Neural cell (in vitro differentiated cells): Measurements from ENCODE around the gene GRM4. TPM values are rescaled to one million over a fixed set of nuclear protein-coding genes. Genes with fewer than 3 reads are reported as not detected.

Experiments
- H2AFZ ChIP-seq: fragments of 200-600, 300-800 bp; sonication (generic), shearing (Covaris generic); 2 replicates; pipeline ENCODE4 v1.6.0; 2014; ENCODE audit warnings: low read depth, mild to moderate bottlenecking, antibody characterized with exemption, low read length, moderate library complexity
- H3F3A ChIP-seq: fragments of 200-600 bp; shearing (Covaris generic); 2 replicates; pipeline ENCODE4 v1.6.1; 2016; ENCODE audit warnings: mild to moderate bottlenecking, moderate library complexity, mixed read lengths, antibody characterized with exemption, low read length; ENCODE audit not compliant: insufficient read depth, poor library complexity, severe bottlenecking
- H3K27ac ChIP-seq: fragments of 200-600, 300-800 bp; sonication (generic), shearing (Covaris generic); 2 replicates; pipeline ENCODE4 v1.5.1; 2014; ENCODE audit warnings: mild to moderate bottlenecking, low read length, moderate library complexity
- H3K27me3 ChIP-seq: fragments of 300-800, 200-600 bp; sonication (generic), shearing (Covaris generic); 2 replicates; pipeline ENCODE4 v1.6.0; 2014; ENCODE audit warnings: mild to moderate bottlenecking, low read depth, low read length, moderate library complexity; ENCODE audit not compliant: insufficient read depth
- H3K36me3 ChIP-seq: fragments of 300-800, 200-600 bp; sonication (generic), shearing (Covaris generic); 2 replicates; pipeline ENCODE4 v1.5.1; 2014; ENCODE audit warnings: mild to moderate bottlenecking, antibody characterized with exemption, low read length, moderate library complexity; ENCODE audit not compliant: insufficient read depth
- H3K4me2 ChIP-seq: fragments of 300-800, 200-600 bp; sonication (generic), shearing (Covaris generic); 2 replicates; pipeline ENCODE4 v1.6.0; 2014; ENCODE audit warnings: mild to moderate bottlenecking, low read length
- H3K4me3 ChIP-seq: fragments of 300-800, 200-600 bp; sonication (generic), shearing (Covaris generic); 2 replicates; pipeline ENCODE4 v1.5.1; 2014; ENCODE audit warnings: mild to moderate bottlenecking, low read length, moderate library complexity
- H3K79me2 ChIP-seq: fragments of 200-600 bp; shearing (Covaris generic); replicated peaks from 2 replicates; pipeline ENCODE4 v1.6.0; 2014; ENCODE audit warnings: mild to moderate bottlenecking, low read length, moderate library complexity; ENCODE audit not compliant: insufficient read depth
- H3K9ac ChIP-seq: fragments of 300-800, 200-600 bp; sonication (generic), shearing (Covaris generic); 2 replicates; pipeline ENCODE4 v1.6.1; 2016; ENCODE audit warnings: mild to moderate bottlenecking, low read length, mixed read lengths
- H3K9me2 ChIP-seq: fragments of 200-600 bp; shearing (Covaris generic); 2 replicates; pipeline ENCODE4 v1.6.1; 2016; ENCODE audit warnings: mild to moderate bottlenecking, low read length, mixed read lengths; ENCODE audit not compliant: insufficient read depth
- H3K9me3 ChIP-seq: fragments of 200-600, 300-800 bp; sonication (generic), shearing (Covaris generic); 2 replicates; pipeline ENCODE4 v1.6.1; 2016; ENCODE audit warnings: mild to moderate bottlenecking, mixed run types, low read length, moderate library complexity, mixed read lengths
- H4K20me1 ChIP-seq: fragments of 200-600 bp; shearing (Covaris generic); 2 replicates; pipeline ENCODE4 v1.6.1; 2016; ENCODE audit warnings: mild to moderate bottlenecking, mixed run types; ENCODE audit not compliant: insufficient read depth
- EP300 ChIP-seq: fragments of 450-650 bp; conservative IDR thresholded peaks from 2 replicates; pipeline ENCODE4 v1.6.1; 2014; ENCODE audit warnings: antibody characterized with exemption, mild to moderate bottlenecking, moderate library complexity; ENCODE audit not compliant: poor library complexity, severe bottlenecking
- EZH2 ChIP-seq: fragments of 200-600, 300-800 bp; shearing (Covaris generic), sonication (generic); IDR thresholded peaks from 2 replicates; pipeline ENCODE4 v1.6.1; 2014; ENCODE audit warnings: antibody characterized with exemption, low read length, borderline replicate concordance, mild to moderate bottlenecking; ENCODE audit not compliant: insufficient read depth, poor library complexity, severe bottlenecking
- MXI1 ChIP-seq: fragments of 450-650 bp; conservative IDR thresholded peaks from 2 replicates; pipeline ENCODE4 v1.6.1; 2014; ENCODE audit warnings: antibody characterized with exemption, mild to moderate bottlenecking; ENCODE audit not compliant: poor library complexity, severe bottlenecking
- POLR2AphosphoS5 ChIP-seq: IDR thresholded peaks from 2 replicates; pipeline ENCODE4 v1.6.1; 2012
- RAD21 ChIP-seq: fragments of 450-650 bp; conservative IDR thresholded peaks from 2 replicates; pipeline ENCODE4 v1.6.1; 2014; ENCODE audit warnings: antibody characterized with exemption, mild to moderate bottlenecking, moderate library complexity
- SMC3 ChIP-seq: fragments of 450-650 bp; conservative IDR thresholded peaks from 2 replicates; pipeline ENCODE4 v1.6.1; 2014; ENCODE audit warnings: antibody characterized with exemption, mild to moderate bottlenecking, moderate library complexity; ENCODE audit not compliant: poor library complexity
- TAF1 ChIP-seq: IDR thresholded peaks from 2 replicates; pipeline ENCODE4 v1.6.1; 2012; ENCODE audit warnings: low read depth
- polyA plus RNA-seq: library from polyadenylated mRNA; depleted of rRNA; stranded (reverse); fragments of >200 nt; gene quantifications from 2 replicates; pipeline ENCODE4 v1.2.3, GENCODE V29; 2014
- TF ChIP-seq, protein P1 (sequence below): IDR thresholded peaks from 2 replicates; pipeline ENCODE4 v1.6.1; 2012; ENCODE audit warnings: borderline replicate concordance
- TF ChIP-seq, protein P2 (sequence below): fragments of 450-650 bp; IDR thresholded peaks from 2 replicates; pipeline ENCODE4 v1.5.1; 2014; ENCODE audit warnings: antibody characterized with exemption, mild to moderate bottlenecking, moderate library complexity; ENCODE audit not compliant: poor library complexity, severe bottlenecking

Gene GRM4
- polyA plus RNA-seq, 1 donor from 2014 or later, result 2.1 TPM

DNA sequence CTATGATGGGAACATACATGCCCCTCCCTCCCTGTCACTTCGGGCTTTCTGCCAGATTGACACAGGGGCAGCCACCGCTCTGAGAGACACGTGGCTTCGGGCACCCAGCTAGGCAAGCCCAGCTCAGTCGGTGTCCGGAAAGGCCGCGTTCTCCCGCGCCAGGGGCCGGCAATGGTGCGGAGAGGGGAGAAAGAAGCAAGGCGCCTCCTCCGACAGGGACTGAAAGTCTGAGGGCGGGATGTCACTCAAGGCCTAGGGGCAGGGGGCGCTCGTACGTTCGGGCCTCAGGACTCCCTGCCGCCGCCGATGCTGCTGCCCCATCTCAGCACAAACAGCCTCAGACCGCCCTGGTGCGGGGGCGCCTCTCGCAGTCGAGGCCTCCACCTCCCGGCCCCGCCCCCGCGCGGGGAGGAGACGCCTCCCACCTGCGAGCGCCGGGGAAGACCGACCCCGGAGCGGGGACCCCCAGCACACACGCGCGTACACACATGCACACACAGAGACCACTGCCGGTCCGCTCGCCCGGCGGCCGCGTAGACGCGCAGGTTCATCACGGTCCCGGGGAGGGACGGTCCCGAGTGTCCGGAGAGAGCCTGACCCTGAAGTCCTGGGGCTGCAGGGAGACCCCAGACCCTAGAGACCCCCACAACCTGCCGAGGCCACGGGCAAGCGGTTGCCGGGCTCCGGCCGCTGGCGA, 1.9 kb downstream of the GRM4 start:
- Histone ChIP-seq H3K27ac (no peak overlapping the region), H3K79me2 (no peaks in the 10 kb centered on the region), H3K9me2 (no peaks in the 10 kb centered on the region), H3K27me3 (peaks cover 37% of the 10 kb centered on the region), H3K36me3 (no peaks in the 10 kb centered on the region), H3K4me2 (peak overlapping the region; percentile 82), H3K9me3 (no peaks in the 10 kb centered on the region), H3K4me3 (peak overlapping the region; percentile 93), H2AFZ (no peak overlapping the region), H3K9ac (peak overlapping the region; percentile 74), H3F3A (no peaks in the 10 kb centered on the region), H4K20me1 (no peaks in the 10 kb centered on the region)
- TF ChIP-seq, protein P1, sequence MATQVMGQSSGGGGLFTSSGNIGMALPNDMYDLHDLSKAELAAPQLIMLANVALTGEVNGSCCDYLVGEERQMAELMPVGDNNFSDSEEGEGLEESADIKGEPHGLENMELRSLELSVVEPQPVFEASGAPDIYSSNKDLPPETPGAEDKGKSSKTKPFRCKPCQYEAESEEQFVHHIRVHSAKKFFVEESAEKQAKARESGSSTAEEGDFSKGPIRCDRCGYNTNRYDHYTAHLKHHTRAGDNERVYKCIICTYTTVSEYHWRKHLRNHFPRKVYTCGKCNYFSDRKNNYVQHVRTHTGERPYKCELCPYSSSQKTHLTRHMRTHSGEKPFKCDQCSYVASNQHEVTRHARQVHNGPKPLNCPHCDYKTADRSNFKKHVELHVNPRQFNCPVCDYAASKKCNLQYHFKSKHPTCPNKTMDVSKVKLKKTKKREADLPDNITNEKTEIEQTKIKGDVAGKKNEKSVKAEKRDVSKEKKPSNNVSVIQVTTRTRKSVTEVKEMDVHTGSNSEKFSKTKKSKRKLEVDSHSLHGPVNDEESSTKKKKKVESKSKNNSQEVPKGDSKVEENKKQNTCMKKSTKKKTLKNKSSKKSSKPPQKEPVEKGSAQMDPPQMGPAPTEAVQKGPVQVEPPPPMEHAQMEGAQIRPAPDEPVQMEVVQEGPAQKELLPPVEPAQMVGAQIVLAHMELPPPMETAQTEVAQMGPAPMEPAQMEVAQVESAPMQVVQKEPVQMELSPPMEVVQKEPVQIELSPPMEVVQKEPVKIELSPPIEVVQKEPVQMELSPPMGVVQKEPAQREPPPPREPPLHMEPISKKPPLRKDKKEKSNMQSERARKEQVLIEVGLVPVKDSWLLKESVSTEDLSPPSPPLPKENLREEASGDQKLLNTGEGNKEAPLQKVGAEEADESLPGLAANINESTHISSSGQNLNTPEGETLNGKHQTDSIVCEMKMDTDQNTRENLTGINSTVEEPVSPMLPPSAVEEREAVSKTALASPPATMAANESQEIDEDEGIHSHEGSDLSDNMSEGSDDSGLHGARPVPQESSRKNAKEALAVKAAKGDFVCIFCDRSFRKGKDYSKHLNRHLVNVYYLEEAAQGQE, result peak; percentile 46
- TF ChIP-seq POLR2AphosphoS5, result peak; percentile 61
- TF ChIP-seq EZH2, result no peak
- peak; percentile 54 for TF ChIP-seq RAD21
- TF ChIP-seq, protein P2, sequence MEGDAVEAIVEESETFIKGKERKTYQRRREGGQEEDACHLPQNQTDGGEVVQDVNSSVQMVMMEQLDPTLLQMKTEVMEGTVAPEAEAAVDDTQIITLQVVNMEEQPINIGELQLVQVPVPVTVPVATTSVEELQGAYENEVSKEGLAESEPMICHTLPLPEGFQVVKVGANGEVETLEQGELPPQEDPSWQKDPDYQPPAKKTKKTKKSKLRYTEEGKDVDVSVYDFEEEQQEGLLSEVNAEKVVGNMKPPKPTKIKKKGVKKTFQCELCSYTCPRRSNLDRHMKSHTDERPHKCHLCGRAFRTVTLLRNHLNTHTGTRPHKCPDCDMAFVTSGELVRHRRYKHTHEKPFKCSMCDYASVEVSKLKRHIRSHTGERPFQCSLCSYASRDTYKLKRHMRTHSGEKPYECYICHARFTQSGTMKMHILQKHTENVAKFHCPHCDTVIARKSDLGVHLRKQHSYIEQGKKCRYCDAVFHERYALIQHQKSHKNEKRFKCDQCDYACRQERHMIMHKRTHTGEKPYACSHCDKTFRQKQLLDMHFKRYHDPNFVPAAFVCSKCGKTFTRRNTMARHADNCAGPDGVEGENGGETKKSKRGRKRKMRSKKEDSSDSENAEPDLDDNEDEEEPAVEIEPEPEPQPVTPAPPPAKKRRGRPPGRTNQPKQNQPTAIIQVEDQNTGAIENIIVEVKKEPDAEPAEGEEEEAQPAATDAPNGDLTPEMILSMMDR, result peak; percentile 74
- no peak for TF ChIP-seq TAF1
- peak; percentile 58 for TF ChIP-seq SMC3
- TF ChIP-seq MXI1, result peak; percentile 49
- peak; percentile 45 for TF ChIP-seq EP300

DNA sequence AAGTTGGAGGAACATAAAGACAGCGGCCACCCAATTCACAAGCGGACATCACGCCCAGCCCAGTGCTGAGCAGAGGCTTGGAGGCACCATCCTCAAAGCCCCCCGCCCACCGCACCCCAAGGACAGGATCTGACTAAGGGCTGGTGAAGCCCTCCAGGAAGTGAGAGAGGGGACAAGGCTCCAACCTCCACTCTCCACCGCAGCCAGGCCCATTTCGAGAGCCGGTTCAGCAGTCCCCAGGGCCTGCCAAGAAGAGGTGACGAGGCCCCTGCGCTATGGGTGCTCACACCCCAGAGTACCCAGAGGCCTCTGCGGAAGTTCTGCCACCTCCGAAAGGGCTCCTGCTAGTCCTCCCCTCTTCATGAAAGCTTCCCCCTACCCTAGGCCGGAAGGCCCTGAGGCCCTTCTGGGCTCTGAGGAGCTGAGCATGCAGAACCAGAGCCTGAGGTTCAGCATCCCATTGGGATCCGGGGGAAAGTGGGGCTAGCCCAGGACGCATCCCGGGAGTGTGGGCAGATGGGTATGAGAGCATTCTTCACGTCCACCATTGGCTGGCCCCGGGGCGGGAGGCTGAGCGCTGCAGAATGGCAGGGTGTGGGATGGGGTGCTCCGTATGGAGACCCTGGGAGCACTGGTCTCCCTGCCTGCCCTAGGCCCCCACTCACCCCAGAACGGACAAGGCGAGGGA, 2.5 kb downstream of the GRM4 start:
- Histone ChIP-seq H3K79me2 (no peaks in the 10 kb centered on the region), H3K4me3 (peak overlapping the region; percentile 93), H3K27me3 (peaks cover 37% of the 10 kb centered on the region), H3F3A (no peaks in the 10 kb centered on the region), H3K9me2 (no peaks in the 10 kb centered on the region), H3K9ac (peak overlapping the region; percentile 74), H3K9me3 (no peaks in the 10 kb centered on the region), H4K20me1 (no peaks in the 10 kb centered on the region), H3K27ac (no peak overlapping the region), H2AFZ (no peak overlapping the region), H3K36me3 (no peaks in the 10 kb centered on the region), H3K4me2 (peak overlapping the region; percentile 82)
- no peak for TF ChIP-seq EP300
- TF ChIP-seq TAF1, result no peak
- no peak for TF ChIP-seq MXI1
- TF ChIP-seq, protein P1, result no peak
- TF ChIP-seq RAD21, result no peak
- no peak for TF ChIP-seq POLR2AphosphoS5
- TF ChIP-seq, protein P2, result no peak
- TF ChIP-seq EZH2, result no peak
- no peak for TF ChIP-seq SMC3
